Measurements from ENCODE around the gene NUP62.
"Not testable (repeated sequence)": the region's sequence is repeated elsewhere in the genome, so short reads cannot be mapped to it uniquely, and the experiment has no call there.

NUP62 gene

DNA sequence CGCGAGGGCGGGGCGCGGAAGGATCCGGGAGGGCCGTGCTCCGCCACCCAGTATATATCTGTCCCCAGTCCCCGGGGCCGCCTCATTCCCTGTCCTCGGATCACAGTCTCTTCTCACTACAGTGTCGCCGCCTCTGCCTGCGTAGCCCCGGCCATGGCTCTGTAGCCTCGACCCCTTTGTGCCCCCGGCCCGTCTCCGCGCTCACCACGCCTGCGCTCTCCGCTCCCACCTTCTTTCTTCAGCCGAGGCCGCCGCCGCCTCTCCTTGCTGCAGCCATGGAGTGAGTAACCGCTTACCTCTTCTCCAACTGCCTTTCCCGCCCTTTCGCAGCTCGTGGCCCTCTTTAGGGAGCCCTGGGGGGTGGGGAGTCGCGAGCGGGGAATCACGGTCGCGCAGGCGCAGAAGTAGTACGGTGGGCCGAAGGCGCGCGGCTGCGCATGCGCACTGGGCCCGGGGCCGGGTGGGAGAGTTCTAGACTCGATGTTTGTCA lies at the start of gene NUP62, which contains the start of gene ATF5:
TSS of gene NUP62 (minus strand) at position 384 of the 490 bp plus-strand sequence. CDS start 19,697 bp downstream, outside the sequence.
TSS of gene ATF5 (plus strand) at position 85 of the 490 bp plus-strand sequence. CDS start 1,646 bp downstream, outside the sequence.
- peak; percentile 60 for DNase-seq (ENCODE audit: low read depth)

GRCh38 chr19:49978324-49978723 lies 49.0 kb upstream of the NUP62 start:
- no peak for DNase-seq (ENCODE audit: low read depth)

DNA sequence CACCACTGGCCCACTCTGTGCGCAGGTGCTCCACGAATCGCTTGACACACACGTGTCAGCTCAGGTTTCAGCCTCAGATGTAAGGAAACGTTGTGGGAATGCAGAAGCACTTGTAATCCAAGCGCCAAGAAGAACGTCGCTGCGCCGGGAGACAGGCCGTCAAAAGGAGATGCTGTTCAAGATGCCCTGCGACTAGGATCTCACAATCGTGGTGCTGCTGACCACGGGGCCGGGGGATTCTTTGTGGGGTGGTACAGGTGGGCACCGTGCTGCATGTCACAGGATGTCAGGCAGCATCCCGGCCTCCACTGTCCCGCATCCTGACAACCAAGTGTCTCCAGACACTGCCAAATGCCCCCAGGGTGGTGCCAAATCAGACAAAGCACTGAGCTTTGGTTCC lies 48.6 kb upstream of the NUP62 start:
- DNase-seq (ENCODE audit: low read depth), result no peak

DNA sequence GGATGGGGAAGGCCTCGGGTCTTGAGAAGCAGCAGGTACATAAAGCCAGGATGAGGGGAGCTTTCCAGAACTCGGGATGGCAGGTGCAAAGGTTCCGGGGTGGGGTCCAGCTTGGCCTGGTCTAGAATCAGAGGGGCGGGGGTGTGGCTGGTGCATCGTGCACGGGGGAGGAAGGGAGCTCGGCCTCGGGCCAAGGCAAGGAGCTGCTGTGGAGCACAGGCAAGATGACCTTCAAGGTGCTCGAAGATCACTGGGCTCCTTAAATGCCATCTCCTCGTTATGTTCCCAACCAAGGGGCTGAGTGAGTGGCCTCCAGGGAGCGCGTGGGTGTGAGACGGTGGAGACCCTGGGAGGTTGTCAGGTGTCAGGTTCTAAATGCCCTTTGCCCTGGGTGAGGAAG lies 47.8 kb upstream of the NUP62 start:
- no peak for DNase-seq (ENCODE audit: low read depth)

GRCh38 chr19:49976496-49976895 lies 47.2 kb upstream of the NUP62 start:
- DNase-seq (ENCODE audit: low read depth), result no peak

- no peak for DNase-seq (ENCODE audit: low read depth)
These were observed 45.7 kb upstream of the NUP62 start for GRCh38 chr19:49975051-49975450.

DNA sequence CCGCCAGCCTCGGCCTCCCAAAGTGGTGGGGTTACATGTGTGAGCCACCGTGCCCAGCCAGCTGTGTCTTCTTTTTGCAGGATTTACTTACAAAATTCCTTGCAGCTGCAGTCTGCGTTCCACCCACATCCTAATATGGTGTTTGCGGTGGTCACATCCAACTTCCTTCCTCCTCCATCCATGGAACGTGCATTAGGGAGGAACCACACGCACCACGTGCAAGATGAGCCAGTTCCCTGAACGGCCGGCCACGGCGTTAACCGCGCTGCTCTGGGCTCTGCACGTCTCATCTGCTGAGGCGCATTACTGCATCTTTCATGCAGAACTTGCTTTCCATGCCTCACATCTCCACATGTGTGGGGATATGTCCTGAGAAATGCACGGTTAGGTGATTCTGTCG lies 44.7 kb upstream of the NUP62 start:
- DNase-seq (ENCODE audit: low read depth), result no peak

- no peak for DNase-seq (ENCODE audit: low read depth)
These were observed 43.5 kb upstream of the NUP62 start for GRCh38 chr19:49972841-49973240.

DNA sequence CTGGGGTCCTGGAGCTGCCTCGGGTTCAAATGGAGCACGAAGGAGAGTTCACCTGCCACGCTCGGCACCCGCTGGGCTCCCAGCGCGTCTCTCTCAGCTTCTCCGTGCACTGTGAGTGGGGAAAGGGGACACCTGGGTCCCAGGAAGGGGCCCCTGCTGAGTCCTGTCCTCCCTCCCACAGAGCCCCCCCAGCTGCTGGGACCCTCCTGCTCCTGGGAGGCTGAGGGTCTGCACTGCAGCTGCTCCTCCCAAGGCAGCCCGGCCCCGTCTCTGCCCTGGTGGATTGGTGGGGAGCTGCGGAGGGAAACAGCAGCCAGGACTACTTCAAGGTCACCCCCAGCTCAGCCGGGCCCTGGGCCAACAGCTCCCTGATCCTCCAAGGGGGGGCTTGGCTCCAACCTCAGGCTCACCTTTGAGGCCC lies 42.7 kb upstream of the NUP62 start:
- DNase-seq (ENCODE audit: low read depth), result no peak

GRCh38 chr19:49969355-49969754 lies 40.1 kb upstream of the NUP62 start:
- not testable (repeated sequence) for DNase-seq (ENCODE audit: low read depth)

DNA sequence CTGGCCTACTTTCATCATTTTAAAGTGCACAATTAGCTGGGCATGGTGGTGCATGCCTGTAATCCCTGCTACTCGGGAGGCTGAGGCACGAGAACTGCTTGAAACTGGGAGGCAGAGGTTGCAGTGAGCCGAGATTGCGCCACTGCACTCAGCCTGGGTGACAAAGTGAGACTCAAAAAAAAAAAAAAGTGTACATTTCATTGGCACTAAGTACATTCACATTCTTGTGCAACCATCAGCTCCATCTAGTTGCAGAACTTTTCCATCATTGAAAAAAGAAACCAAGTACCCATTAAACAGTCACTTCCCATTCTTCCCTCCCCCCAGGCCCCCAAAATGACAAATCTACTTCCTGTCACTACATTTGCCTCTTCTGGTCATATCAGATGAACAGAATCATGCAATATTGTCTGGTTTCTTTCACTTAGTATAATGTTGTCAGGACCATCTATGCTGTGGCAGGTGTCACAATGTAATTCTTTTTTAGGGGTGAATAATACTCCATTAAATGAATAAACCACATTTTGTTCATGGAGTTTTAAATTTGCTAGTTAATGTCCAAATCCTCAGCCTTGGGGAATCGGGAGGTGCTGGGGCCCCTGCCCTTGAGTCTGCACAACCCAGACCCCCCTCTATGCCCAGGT lies 39.1 kb upstream of the NUP62 start:
- DNase-seq (ENCODE audit: low read depth), result no peak

DNA sequence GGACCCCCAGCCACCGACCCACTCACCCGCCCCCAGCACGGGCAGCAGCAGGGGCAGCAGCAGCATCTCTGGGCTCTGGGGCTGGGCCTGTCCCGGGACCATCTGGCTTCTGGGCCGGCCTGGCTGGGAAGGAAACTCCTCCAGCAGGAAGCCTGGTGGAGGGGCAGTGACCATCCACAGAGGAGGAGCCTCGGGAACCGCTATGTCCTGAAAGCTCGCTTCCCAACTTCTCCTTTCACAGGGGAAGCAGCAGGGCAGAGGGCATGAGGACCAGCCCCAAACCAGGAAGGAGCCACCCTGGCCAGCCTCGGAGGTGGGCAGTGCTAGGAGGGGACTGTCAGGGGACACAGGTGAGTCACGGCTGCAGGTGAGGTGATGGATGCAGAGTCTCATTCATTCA lies 31.7 kb upstream of the NUP62 start, which contains the start of gene SIGLEC11:
TSS of gene SIGLEC11 (minus strand) at position 193 of the 400 bp plus-strand sequence. CDS start at position 102, 91 bp downstream.
- not testable (repeated sequence) for DNase-seq (ENCODE audit: low read depth)

GRCh38 chr19:49959892-49960291 lies 30.6 kb upstream of the NUP62 start:
- not testable (repeated sequence) for DNase-seq (ENCODE audit: low read depth)

DNA sequence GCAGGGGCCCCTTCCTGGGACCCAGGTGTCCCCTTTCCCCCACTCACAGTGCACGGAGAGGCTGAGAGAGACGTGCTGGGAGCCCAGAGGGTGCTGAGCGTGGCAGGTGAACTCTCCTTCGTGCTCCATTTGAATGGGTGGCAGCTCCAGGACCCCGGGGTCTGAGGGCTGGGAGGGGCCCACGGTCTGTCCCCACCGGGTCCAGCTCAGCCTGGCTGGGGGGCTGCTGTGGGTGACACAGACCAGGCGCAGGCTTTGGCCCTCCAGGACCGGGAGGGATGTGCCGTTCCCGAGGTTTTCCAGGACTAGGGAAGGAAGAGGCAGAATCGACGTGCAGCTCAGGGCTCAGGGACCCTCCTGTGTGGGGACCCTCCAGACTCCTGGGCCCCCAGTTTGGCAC lies 29.3 kb upstream of the NUP62 start:
- not testable (repeated sequence) for DNase-seq (ENCODE audit: low read depth)

DNA sequence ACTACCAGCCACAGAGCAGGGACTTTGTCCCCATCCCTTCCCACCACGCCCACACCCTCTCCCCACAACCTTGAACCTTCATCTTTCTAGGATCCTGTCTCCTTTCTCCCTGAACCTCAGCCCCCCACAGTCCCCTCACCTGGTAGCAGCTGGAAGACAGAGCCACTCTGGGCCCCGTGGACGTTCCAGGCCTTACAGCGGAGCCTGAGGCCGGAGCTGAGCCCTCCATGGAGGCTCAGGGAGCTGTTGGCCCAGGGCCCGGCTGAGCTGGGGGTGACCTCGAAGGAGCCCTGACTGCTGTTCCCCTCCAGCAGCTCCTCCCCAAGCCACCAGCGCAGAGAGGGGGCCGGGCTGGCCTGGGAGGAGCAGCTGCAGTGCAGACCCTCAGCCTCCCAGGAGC lies 28.8 kb upstream of the NUP62 start:
- DNase-seq (ENCODE audit: low read depth), result not testable (repeated sequence)

DNA sequence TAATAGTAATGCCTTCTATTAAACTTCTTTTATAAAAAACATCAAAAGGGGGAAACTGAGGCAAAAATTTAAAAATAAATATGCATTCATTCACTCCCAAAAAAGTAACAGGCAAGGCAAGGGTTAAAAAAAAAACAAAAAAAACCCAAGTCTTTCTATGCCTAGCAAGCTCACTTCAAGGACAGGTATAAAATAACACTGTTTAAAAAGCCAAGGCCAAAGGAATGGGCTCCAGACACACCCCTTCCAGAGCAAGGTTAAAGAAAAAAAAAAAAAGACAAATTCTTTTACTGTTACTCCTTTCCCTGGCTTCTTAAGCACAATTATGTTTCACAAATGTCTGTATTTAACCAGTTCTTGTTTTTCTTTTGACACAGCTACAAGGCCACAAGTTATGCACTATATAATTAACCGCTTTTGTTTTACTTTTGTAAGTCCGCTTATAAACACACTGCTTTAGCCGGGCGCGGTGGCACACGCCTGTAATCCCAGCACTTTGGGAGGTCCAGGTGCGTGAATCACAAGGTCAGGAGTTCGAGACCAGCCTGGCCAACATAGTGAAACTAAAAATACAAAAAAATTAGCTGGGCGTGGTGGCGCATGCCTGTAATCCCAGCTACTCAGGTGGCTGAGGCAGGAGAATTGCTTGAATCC lies 28.1 kb upstream of the NUP62 start:
- no peak for DNase-seq (ENCODE audit: low read depth)

DNA sequence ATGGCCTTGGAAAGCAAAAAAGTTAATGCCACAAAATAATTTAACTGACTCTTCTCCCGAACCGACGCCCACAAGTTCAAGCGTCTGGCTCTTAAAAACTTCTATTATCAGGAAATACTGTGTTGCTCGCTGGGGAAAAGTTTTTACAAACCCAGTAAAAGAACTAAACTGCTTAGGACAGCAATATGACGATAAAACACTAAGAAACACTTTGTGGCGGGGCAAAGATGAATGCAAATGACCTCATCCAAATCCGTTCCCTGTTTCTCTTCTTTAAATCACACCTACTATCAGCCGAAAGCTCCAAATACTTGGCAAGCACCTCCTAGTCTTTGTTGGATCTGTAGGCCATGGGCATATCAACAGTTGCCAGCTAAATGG lies 26.8 kb upstream of the NUP62 start:
- DNase-seq (ENCODE audit: low read depth), result no peak

DNA sequence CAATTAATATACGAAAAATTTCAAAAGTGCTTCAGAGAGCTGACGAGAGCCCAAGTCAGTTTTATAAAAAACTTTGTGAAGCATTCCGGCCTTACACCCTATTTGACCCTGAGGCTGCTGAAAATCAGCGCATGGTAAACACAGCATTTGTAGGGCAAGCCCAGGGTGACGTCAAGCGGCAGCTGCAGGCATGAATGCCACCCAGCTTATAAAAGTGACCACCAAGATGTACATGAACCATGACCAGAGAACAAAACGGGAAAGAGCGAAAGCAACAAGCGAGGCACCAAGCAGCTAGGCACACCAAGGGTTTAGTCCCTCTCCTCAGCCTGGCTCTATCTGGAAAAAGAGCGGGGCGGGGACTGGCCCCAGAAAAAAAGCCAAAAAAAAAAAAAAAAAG lies 25.6 kb upstream of the NUP62 start:
- no peak for DNase-seq (ENCODE audit: low read depth)

GRCh38 chr19:49954092-49954829 lies 25.0 kb upstream of the NUP62 start:
- DNase-seq (ENCODE audit: low read depth), result peak; percentile 9

DNA sequence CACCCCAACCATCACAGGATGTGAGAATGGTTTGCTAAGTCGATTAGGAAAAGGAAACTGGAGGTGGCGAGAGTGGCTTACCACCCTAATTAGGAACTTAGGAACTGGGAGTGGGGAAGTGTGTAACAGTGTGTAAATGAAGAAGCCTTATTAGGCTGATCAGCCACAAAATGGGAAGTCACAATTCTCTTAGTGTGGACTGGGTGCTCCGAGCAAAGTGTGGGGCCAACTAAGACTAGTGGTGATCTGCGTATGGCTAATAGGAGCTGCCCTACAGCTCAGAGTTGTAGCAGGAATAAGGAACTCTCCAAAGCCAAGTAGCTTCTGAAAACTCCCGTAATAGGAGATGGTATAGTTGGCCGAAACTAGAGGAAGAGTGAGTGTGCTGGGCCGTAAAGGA lies 24.1 kb upstream of the NUP62 start:
- no peak for DNase-seq (ENCODE audit: low read depth)

GRCh38 chr19:49952906-49953305 lies 23.6 kb upstream of the NUP62 start:
- DNase-seq (ENCODE audit: low read depth), result no peak

DNA sequence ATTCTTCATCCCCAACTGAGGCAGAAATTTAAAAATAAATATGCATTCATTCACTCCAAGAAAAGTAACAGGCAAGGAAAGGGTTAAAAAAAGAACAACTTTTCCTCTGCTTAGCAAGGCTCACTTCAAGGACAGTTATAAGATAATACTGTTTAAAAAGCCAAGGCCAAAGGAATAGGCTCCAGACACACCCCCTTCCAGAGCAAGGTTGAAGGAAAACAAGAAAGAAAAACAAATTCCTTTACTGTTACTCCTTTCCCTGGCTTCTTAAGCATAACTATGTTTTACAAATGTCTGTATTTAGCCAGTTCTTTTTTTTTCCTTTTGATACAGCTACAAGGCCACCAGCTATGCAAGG lies 23.2 kb upstream of the NUP62 start:
- DNase-seq (ENCODE audit: low read depth), result no peak
